Activated CD4-positive, alpha-beta T cell treated with anti-CD3 and anti-CD28 coated beads for 1 hour (primary cell): ENCODE data around the gene C9orf153.
"Not testable (repeated sequence)": the region's sequence is repeated elsewhere in the genome, so short reads cannot be mapped to it uniquely, and the experiment has no call there.

Experiments used
- DNase-seq: peaks from one replicate; pipeline ENCODE4 v3.0.0-alpha.2; 2020

Gene C9orf153

GRCh38 chr9:86262492-86262891, 3.0 kb upstream of the C9orf153 start:
- no peak for DNase-seq

- DNase-seq = no peak
Observed at GRCh38 chr9:86257391-86257790, 2.1 kb downstream of the C9orf153 start.

GRCh38 chr9:86256653-86257052, 2.8 kb downstream of the C9orf153 start:
- DNase-seq = no peak

- no peak for DNase-seq
Observed at GRCh38 chr9:86253577-86253976, 5.9 kb downstream of the C9orf153 start.

GRCh38 chr9:86252870-86253269, 6.6 kb downstream of the C9orf153 start:
- DNase-seq = no peak

- no peak for DNase-seq
Observed at GRCh38 chr9:86250123-86250522, 9.3 kb downstream of the C9orf153 start.

GRCh38 chr9:86248746-86249145, 10.7 kb downstream of the C9orf153 start:
- no peak for DNase-seq

GRCh38 chr9:86246752-86247161, 12.7 kb downstream of the C9orf153 start:
- DNase-seq = no peak

GRCh38 chr9:86242071-86242470, 17.4 kb downstream of the C9orf153 start:
- DNase-seq = no peak

GRCh38 chr9:86241216-86241615, 18.2 kb downstream of the C9orf153 start:
- no peak for DNase-seq

- no peak for DNase-seq
Observed at GRCh38 chr9:86238861-86239770, 20.3 kb downstream of the C9orf153 start.

- DNase-seq = no peak
Observed at GRCh38 chr9:86230858-86231257, 28.6 kb downstream of the C9orf153 start.

- no peak for DNase-seq
Observed at GRCh38 chr9:86222667-86223066, 36.8 kb downstream of the C9orf153 start.

GRCh38 chr9:86219606-86220005, 39.9 kb downstream of the C9orf153 start:
- DNase-seq = no peak

- no peak for DNase-seq
Observed at GRCh38 chr9:86217076-86217755, 42.2 kb downstream of the C9orf153 start.

GRCh38 chr9:86207193-86207592, 52.3 kb downstream of the C9orf153 start:
- no peak for DNase-seq

GRCh38 chr9:86202338-86202882, 57.0 kb downstream of the C9orf153 start:
- no peak for DNase-seq

GRCh38 chr9:86201474-86202337, 57.8 kb downstream of the C9orf153 start:
- no peak for DNase-seq

- no peak for DNase-seq
Observed at GRCh38 chr9:86200599-86201162, 58.8 kb downstream of the C9orf153 start.

GRCh38 chr9:86193088-86193487, 66.4 kb downstream of the C9orf153 start:
- no peak for DNase-seq

- DNase-seq = not testable (repeated sequence)
Observed at GRCh38 chr9:86190700-86191099, 68.8 kb downstream of the C9orf153 start.

GRCh38 chr9:86187121-86187520, 72.3 kb downstream of the C9orf153 start:
- no peak for DNase-seq

- no peak for DNase-seq
Observed at GRCh38 chr9:86186696-86187095, 72.8 kb downstream of the C9orf153 start.
